Suppressor macrophage treated with lipopolysaccharide for 1 hour (primary cell): Measurements from ENCODE around the gene PLK5.
"Not testable (repeated sequence)": the region's sequence is repeated elsewhere in the genome, so short reads cannot be mapped to it uniquely, and the experiment has no call there.

Experiments used
- DNase-seq, 3 donors: peaks; one replicate each; pipeline ENCODE4 v3.0.0-alpha.2; 2020 to 2022

PLK5 gene

DNA sequence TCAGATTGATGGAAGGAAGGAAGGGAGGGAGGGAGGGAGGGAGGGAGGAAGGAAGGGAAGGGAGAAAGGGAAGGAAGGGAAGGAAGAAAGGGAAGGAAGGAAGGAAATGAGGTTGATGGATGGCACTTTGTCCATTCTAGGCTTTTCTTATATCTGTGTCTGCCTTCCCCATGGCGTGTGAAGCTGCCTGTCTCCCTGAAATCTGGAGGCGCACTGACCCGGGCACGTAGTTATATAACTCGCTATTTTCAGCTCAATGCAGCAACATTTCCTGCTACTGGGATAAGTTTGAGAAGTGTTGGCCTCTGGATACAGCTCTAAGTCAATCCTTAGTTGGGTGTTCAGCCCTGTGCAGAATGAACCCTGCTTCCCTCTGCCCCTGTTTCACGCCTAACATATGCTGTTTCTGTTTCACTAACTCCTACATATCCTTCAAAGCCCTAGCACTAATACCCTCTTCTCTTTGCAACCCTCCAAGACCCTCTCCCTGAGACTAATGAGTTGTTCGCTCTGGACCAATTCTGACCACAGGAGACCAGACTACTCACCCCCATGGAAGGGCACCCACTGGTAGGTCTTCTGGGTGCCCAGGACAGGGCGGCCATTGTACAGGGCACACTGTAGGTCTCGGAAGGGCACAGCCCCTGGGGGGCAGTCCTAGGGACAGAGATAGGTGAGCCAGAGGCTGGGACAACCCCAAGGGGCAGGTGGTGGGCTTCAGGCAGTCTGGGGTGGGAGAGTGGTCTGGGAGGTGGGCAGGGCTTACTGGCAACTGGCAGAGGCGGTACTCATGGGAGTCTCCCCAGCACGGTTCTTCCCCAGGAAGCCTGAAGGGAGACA, 14.1 kb upstream of the PLK5 start:
- no peak for DNase-seq

DNA sequence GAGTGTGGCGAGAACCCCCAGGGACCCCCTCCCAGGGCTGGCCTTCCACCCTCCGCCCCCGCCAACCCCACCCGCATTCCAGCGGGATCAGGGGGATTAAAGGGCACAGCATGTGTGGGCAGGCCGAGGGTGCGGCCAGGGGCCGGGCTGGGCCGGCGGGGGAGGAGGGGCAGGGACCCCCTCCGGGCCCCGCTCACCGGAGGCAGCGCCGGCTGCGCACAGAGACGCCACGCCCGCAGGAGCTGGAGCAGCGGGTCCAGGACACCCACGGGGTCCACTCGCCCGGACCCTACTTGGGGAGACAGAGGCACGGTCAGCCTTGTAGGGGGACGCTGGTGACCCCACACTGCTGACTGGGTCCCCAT, 13.5 kb upstream of the PLK5 start:
- DNase-seq, result no peak

DNA sequence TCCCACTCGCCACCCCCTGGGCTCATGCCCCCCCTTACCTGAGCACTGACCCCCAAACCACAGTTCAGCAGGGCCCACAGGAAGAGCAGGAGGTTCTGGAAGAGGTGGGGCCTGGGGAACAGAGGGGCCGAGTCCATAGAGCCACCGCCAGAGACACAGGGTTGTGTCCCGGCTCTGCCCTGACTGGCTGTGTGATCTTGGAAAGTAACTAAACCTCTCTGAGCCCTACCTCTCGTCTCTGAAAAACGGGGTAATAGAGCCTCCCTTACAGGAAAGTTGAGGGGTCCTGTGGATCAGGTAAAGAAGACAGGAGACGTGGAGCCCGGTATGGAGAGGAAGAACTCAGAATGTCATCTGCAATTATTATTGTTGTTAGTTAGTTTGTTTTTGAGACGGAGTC, 13.1 kb upstream of the PLK5 start:
- DNase-seq, result no peak

DNA sequence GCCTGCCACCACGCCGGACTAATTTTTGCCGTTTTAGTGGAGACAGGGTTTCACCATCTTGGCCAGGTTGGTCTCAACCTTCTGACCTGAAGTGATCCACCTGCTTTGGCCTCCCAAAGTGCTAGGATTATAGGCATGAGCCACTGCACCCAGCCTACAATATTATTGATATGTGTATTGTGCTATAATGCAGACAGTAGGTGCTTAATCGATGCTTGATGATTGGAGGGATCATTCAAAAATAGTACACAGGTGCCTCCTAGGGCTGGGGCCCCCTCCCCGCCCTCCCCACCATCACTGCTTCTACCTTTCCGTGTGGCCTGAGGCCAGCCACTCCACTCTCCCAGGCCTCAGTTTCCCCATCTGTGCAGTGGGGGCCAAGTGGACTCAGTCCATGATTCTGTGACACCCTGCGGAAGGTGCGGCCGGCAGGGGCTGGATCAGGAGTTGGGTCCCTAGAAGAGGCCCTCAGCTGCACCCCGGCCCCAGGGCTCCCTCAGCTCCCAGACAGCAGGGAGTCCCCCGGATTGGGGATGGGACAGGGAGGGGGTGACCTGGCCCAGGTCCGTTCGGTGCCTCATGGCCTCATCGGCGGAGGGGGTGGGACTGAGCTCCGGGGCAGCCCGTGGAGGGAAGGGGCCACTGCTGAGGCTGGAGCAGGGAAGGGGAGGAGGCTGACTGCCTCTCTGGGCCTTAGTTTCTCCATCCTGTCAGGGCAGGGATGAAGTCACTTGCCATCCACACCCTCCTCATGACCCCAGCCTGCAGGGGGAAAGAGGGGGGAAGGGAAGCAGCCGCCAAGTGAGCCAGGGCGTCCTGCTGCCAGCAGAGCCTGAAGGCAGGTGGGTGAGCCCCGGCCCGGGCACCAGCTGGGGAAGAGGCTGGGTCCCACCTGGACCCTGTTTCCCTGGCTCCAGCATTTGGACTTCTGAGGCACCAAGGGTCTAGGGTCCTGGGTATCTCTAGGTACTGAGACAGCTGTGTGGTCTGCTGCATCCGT, 12.3 kb upstream of the PLK5 start:
- DNase-seq, result no peak

DNA sequence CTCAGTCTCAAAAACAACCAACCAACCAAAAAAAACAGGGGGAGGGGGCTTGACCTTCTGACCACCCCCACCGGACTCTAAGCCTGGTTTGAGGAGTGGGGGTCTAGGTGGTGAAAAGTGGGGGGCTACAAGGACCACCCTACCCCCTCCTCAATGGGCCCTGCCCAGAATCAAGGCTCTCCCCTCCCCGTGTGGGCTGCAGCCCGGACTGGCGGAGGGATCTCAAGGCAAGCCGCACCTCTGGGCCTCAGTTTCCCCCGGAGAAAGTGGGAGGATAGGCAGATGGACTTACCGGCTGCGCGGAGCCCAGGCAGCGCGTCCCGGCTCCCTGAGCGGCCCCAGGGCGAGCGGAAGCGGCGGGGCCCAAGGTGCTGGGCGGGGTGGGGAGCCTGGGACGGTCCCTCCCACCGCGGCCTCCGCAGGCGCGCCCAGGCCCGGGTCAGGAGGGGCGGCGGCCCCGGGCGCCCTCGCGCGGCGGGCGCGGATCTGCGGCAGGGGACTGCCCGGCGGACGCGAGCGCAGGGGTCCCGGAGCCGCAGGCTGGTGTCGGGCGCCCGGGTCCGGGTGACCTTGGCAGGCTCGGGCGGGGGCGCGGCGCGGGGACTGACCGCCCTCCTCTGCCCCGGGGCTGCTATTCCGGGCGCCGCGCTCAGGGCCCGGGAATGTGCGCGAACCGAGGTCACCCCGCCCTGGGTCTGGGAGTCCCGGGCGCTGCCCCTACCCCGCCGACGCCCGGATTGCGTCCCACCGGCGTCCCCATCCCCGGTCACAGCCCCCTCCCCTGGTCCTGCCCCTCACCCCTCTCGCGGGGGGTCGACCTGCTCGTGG, 11.0 kb upstream of the PLK5 start, which contains the start of gene ADAMTSL5:
ADAMTSL5 (minus strand) TSS at position 349 of the 828 bp plus-strand sequence. CDS start 2,076 bp downstream, outside the sequence.
- peak; percentile 57 to 88 (median 66) for DNase-seq

DNA sequence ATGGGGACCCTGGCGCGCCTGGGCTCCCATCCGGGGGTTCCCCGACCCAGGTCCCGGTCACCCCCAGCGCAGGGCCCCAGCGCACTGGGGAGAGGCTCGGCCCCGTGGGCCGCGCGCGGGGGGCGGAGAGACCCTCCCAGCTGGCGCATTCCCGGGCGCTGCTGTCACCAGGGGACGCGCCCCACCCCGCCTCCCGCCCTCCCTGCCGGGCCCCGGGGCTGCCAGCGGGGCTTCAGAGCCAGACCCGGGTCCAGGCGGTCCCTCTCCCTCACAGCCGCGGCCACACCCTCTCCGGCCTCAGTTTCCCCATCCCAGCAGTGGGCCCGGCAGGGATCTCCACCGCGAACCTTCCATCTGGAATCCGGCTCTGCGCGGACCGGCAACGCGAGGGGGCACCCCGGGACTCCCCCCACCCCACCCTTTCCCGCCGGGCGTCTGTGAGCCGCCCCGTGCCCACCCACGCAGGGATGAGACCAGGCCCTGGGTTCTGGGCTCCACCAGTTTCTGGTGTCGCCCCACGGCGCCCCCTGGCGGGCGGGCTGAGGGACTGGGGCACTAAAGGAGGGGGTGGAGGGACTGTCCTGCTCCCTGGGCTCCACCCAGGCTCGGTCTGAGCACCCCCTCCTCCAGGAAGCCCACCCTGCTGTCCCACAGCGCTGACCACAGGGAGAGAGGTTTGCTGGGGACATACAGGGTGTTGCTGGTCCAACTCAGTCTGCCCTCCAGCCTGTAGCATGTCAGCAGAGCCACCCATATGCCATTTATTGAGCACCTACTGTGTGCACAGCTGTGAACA, 10.2 kb upstream of the PLK5 start:
- DNase-seq, result peak; percentile 84 to 95 (median 87)

DNA sequence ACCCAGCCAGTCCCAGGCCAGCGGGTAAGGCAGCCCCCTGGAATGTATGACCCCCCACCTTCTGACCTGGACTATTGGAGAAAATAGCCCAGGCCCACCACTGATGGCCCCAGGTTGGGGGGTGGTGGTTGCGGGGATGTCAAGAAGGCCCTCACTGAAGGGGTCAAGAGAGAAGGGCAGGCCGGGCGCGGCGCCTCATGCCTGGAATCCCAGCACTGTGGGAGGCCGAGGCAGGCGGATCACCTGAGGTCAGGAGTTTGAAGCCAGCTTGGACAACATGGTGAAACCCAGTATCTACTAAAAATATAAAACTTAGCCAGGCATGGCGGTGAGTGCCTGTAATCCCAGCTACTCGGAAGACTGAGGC, 9.6 kb upstream of the PLK5 start:
- no peak for DNase-seq

DNA sequence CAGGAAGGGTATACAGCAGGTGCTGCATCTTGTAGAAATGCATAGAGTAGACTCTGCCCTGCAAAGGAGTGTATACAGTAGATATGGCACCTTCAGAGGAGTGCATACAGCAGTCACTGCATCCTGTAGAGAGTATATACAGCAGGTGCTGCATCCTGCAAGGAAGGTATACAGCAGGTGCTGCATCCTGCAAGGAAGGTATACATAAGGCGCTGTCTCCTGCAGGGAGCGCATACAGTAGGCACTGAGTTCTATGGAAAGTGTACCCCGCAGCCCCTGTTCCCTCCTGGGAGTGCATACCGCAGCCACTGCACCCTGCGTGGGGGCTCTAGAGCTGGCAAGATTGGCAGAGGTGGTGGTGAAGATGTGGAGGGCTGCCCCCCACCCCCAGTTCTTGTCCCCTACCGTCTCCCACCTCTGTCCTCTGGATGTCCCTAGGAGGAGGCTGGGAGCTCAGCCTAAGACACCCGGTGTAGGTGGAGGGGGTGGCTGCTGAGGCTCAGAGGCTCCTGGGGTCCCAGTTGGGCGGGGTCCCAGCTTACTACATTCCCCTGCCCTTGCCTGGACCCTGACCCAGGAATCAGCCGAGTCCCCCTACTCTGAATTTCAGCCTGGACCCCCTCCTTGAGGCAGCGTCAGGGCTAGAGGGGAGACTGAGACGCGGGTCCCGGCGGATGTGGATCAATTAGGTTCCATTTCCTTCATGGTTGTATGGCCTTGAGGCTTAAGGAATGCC, 8.7 kb upstream of the PLK5 start:
- DNase-seq, result no peak

DNA sequence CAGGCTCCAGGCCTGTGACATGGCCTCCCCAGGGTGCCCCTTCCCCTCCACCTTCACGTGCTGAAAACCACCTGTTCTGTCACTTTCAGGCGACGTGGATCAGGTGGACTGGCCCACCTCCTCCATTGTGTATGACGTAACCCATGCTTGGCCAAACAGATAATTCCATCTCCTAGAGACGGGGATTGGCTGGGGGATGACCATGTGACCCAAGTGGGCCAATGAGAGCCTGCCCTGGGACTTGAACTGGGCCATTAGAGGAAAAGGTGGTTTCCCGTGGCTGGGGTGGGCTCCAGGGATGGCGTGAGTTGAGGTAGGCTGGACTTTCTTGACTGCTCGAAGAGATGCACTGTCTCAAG, 7.5 kb upstream of the PLK5 start:
- DNase-seq, result no peak

DNA sequence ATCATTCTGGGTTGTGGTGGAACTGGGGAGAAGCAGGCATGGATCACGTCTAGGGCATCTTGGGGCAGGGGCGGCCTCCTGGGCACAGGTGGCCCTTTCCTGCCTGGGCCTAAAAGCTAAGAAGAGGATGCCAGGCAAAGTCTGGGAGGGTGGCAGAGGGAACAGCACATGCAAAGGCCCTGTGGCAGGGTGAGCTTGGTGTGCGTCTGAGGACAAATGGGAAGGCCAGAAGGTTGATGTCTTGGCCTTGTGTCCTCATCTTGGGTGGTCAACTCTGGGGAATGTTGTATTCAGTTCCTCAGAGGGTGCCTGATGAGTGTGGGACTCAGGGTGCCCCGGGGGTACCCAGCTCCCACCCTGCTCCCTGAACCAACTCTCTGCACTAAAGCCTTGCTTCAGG, 5.4 kb upstream of the PLK5 start:
- no peak for DNase-seq

DNA sequence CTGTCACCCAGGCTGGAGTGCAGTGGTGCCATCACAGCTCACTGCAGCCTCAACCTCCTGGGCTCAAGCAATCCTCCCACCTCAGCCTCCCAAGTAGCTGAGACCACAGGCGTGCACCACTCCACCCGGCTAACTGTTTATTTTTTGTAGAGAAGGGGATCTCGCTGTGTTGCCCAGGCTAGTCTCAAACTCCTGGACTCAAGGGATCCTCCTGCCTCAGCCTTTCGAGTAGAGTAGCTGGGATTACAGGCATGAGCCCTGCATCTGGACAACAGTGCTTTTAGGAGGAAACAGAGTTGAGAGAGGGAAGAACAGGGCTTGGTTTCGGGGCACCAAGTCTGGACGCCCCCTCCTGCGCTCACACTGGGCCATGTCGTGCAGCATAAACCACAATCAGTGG, 4.1 kb upstream of the PLK5 start:
- not testable (repeated sequence) for DNase-seq

DNA sequence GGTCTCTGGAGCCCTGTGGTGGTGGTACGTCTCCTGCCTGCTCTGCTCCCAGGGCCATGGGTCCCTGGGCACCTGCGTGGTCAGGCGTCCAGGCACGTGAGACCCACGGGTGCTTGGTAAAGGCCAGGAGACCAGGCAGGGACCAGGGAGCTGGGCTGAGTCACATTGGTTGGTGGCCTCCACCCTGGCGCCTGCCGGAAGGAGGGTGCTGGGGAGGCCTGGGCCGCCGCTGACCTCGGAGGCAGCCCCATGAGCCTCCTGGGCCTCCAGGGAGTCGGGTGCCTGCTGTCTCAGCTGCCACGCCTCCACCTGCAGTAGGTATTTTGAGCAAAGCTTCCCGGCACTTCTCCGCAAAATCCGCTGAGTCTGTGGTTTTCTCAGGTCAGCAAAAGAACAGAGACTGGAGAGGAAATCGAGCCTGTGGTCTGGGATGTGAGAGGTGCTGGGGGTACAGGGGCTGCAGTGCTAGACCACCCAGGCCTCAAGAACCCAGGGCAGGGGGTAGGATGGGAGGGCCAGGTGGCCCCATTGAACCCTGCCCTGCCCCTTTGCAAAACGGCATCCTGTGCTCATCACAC, 3.6 kb upstream of the PLK5 start:
- DNase-seq, result no peak

DNA sequence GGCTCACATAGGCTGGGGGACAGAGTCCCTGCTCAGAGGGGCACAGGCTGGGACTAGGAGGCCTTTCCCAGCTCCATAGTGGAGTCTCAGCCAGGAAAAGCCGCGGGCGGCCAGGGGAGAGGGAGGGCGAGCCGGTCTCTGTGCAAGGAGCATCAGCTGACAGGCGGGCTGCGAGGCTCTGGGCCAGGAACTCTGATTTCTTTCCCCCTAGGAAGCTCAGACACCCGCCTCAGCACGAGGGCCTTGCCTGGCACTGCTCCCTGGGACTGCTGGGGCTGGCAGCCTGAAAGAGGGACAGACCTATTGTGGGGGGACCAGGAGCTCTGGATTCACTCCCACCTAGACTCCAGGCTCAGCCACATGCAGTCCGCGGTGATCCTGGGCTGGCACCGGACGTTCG, 2.2 kb upstream of the PLK5 start:
- no peak for DNase-seq

DNA sequence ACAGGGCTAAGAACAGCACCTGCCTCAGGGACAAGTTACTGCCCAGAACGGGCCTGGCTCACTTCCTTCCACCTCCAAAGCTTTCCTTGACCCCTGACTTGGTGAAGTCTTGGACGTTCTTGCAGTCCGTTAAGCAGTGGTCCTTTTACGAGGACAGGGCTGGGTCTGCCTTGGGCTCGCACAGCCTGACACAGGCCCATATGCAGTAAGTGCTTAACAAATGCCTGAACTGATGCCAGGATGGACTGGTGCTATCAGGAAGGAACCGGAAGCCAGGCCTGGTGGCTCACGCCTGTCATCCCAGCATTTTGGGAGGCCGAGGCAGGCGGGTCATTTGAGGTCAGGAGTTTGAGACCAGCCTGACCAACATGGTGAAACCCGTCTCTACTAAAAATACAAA, 1.8 kb upstream of the PLK5 start:
- DNase-seq, result no peak

DNA sequence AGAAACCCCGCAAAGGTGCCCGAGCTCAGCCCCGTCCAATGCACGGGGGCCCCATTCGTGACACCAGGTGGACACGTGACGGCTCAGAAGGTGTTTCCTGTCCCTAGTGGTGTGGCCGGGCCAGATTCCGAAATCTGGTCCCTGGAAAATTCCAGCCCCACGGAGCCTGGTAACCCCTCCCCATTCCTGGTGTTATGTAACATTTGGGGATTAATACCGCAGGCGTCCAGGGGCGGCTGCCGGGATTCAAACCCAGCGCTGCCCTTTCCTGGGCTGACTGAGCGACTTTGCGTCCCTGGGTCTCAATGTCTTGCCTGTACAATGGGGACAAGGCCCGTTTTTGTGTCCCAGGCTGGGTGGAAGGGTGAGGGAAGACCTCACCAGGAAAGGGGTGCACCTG, 1.0 kb upstream of the PLK5 start:
- DNase-seq, result no peak

DNA sequence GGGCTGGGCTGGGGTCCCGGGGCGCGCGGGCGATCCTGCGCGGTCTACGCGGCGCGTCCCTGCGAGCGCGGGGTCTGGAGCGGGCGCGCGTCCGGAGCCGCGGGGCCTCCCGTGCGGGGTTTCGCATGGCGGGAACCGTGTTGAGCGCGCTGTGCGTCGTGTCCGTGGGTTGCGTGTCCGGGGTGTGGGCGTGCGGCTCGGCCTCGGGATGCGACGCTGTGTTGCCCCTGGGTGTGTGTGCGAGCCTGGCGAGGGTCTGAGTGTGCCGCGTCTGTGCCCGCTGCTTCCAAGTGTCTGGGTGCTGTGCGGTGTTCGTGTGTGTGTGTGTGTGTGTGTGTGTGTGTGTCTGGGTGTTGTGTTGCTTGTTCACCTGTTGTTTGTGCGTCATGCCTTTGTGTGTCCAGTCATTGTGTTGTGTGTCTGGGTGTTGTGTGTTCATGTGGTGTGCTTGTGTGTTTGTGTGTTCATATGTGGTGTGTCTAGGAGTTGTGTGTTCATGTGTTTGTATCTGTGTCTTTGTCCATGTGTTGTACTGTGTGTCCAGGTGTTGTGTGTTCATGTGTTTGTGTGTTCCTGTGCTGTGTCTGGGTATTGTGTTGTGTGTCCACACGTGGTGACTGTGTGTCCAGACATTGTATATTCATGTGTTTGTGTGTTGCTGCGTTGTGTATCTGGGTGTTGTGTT, 552 bp downstream of the PLK5 start:
- DNase-seq, result no peak

DNA sequence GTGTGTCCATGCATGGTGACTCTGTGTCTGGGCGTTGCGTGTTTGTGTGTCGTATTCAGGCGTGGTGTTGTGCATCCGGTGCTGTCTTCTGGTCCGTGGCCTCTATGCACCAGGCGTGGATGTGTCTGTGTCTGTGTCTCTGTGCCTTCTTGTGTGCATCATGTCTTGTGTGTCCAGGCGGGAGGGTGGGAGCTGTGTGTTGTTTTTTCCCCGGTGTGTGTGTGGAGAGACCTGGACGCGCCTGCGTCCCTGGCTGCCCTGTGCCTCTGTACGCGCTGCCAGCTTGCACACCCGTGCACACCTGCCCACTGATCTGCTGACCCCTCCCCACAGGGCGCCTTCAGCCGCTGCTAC, 1.1 kb downstream of the PLK5 start:
- DNase-seq, result no peak

DNA sequence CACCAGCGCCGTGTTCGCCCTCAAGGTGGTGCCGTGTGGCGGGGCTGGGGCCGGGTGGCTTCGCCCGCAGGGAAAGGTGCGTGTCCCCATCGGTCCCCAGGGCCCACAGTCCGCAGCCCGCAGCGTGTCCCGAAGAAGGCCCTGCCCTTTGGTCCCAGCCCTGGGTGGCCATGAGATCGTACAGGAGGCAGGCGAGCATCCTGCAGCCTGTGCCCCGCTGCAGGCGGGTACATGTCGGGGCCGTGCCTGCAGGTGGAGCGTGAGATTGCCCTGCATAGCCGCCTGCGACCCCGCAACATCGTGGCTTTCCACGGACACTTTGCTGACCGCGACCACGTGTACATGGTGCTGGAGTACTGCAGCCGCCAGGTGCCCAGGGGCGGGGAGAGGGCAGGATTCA, 1.5 kb downstream of the PLK5 start:
- no peak for DNase-seq

DNA sequence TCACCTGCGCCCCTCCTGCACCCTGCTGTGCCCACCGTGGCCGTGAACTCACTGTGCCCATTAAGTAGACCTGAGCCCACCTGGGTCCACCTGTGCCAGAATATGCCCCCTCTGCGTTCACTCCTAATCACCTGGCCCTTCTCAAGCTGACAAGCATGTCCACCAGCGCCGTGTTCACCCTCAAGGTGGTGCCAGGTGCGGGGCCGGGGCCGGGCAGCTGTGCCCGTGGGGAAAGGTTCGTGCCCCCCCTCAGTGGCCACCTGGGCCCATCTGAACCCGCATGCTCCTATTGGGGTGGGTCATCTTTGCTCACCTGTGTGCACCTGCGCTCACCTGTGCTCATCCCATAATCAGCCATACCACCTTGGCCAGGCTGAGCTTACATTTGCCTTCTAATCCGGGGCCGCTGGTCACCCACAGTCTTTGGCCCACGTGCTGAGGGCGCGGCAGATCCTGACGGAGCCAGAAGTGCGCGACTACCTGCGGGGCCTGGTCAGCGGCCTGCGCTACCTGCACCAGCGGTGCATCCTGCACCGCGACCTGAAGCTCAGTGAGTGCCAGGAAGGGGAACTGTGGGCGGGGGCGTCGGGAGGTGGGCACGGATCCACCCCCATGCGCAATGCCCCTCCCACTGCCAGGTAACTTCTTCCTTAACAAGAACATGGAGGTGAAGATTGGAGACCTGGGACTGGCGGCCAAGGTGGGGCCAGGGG, 2.3 kb downstream of the PLK5 start:
- no peak for DNase-seq
